ENCODE results near the gene PSMD1. TPM values are rescaled to one million over a fixed set of nuclear protein-coding genes. Genes with fewer than 3 reads are reported as not detected.
"Not testable (repeated sequence)": the region's sequence is repeated elsewhere in the genome, so short reads cannot be mapped to it uniquely, and the experiment has no call there.

PSMD1 gene
- total and polyA plus RNA-seq, 2 donors = 40.4 to 87.6 TPM

- Histone ChIP-seq H3K9me3 (ENCODE audit: control insufficient read depth in 2 of 2, insufficient read depth in 1 of 2, low read length in 1 of 2) (no peaks in the 10 kb centered on the region), H3K4me3 (ENCODE audit: low read length in 2 of 2) (no peak overlapping the region), H3K4me1 (ENCODE audit: control insufficient read depth in 2 of 2, insufficient read depth in 2 of 2, low read length in 2 of 2) (peaks cover 0 to 4% of the 10 kb centered on the region in 2 donors), H3K36me3 (ENCODE audit: control insufficient read depth in 2 of 2, insufficient read depth in 2 of 2, low read length in 1 of 2) (no peaks in the 10 kb centered on the region), H3K27me3 (ENCODE audit: control insufficient read depth in 2 of 2, insufficient read depth in 1 of 2, low read length in 1 of 2) (no peaks in the 10 kb centered on the region), H3K27ac (ENCODE audit: low read depth in 1 of 2, low read length in 1 of 2) (no peak overlapping the region)
- peak in 2 of 9 donors; percentile 4 to 29 for DNase-seq (ENCODE audit: low read depth in 6 of 9, low spot score in 9 of 9)
Observed at GRCh38 chr2:231128541-231128940, 71.9 kb downstream of the PSMD1 start.

GRCh38 chr2:231129216-231129615 is 72.5 kb downstream of the PSMD1 start:
- no peaks in the 10 kb centered on the region for H3K27me3 ChIP-seq (ENCODE audit: control insufficient read depth in 2 of 2, insufficient read depth in 1 of 2, low read length in 1 of 2)
- peaks cover 0 to 4% of the 10 kb centered on the region in 2 donors for H3K4me1 ChIP-seq (ENCODE audit: control insufficient read depth in 2 of 2, insufficient read depth in 2 of 2, low read length in 2 of 2)
- no peaks in the 10 kb centered on the region for H3K9me3 ChIP-seq (ENCODE audit: control insufficient read depth in 2 of 2, insufficient read depth in 1 of 2, low read length in 1 of 2)
- no peak overlapping the region for H3K4me3 ChIP-seq (ENCODE audit: low read length in 2 of 2)
- WGBS = 93% methylated on average over 1 of the region's 1 CpG
- H3K36me3 ChIP-seq (ENCODE audit: control insufficient read depth in 2 of 2, insufficient read depth in 2 of 2, low read length in 1 of 2) = no peaks in the 10 kb centered on the region
- no peak overlapping the region for H3K27ac ChIP-seq (ENCODE audit: low read depth in 1 of 2, low read length in 1 of 2)
- no peak for DNase-seq (ENCODE audit: low read depth in 6 of 9, low spot score in 9 of 9)

- Histone ChIP-seq H3K9me3 (ENCODE audit: control insufficient read depth in 2 of 2, insufficient read depth in 1 of 2, low read length in 1 of 2) (no peaks in the 10 kb centered on the region), H3K4me1 (ENCODE audit: control insufficient read depth in 2 of 2, insufficient read depth in 2 of 2, low read length in 2 of 2) (peaks cover 0 to 4% of the 10 kb centered on the region in 2 donors), H3K27ac (ENCODE audit: low read depth in 1 of 2, low read length in 1 of 2) (no peak overlapping the region), H3K36me3 (ENCODE audit: control insufficient read depth in 2 of 2, insufficient read depth in 2 of 2, low read length in 1 of 2) (no peaks in the 10 kb centered on the region), H3K4me3 (ENCODE audit: low read length in 2 of 2) (no peak overlapping the region), H3K27me3 (ENCODE audit: control insufficient read depth in 2 of 2, insufficient read depth in 1 of 2, low read length in 1 of 2) (no peaks in the 10 kb centered on the region)
- 98% methylated on average over 6 of the region's 6 CpGs for WGBS
- no peak for DNase-seq (ENCODE audit: low read depth in 6 of 9, low spot score in 9 of 9)
Observed at GRCh38 chr2:231130336-231131056, 73.8 kb downstream of the PSMD1 start.

- no peaks in the 10 kb centered on the region for H3K9me3 ChIP-seq (ENCODE audit: control insufficient read depth in 2 of 2, insufficient read depth in 1 of 2, low read length in 1 of 2)
- no peaks in the 10 kb centered on the region for H3K27me3 ChIP-seq (ENCODE audit: control insufficient read depth in 2 of 2, insufficient read depth in 1 of 2, low read length in 1 of 2)
- H3K4me3 ChIP-seq (ENCODE audit: low read length in 2 of 2) = no peak overlapping the region
- H3K4me1 ChIP-seq (ENCODE audit: control insufficient read depth in 2 of 2, insufficient read depth in 2 of 2, low read length in 2 of 2) = no peaks in the 10 kb centered on the region
- 96% methylated on average over 1 of the region's 1 CpG for WGBS
- no peak overlapping the region for H3K27ac ChIP-seq (ENCODE audit: low read depth in 1 of 2, low read length in 1 of 2)
- no peak for DNase-seq (ENCODE audit: low read depth in 6 of 9, low spot score in 9 of 9)
- no peaks in the 10 kb centered on the region for H3K36me3 ChIP-seq (ENCODE audit: control insufficient read depth in 2 of 2, insufficient read depth in 2 of 2, low read length in 1 of 2)
Observed at GRCh38 chr2:231132129-231132528, 75.5 kb downstream of the PSMD1 start.

- H3K27ac ChIP-seq (ENCODE audit: low read depth in 1 of 2, low read length in 1 of 2) = no peak overlapping the region
Observed at GRCh38 chr2:231133365-231134099, 76.9 kb downstream of the PSMD1 start.

GRCh38 chr2:231134910-231135655 is 78.4 kb downstream of the PSMD1 start:
- Histone ChIP-seq H3K27ac (ENCODE audit: low read depth in 1 of 2, low read length in 1 of 2) (no peak overlapping the region), H3K4me3 (ENCODE audit: low read length in 2 of 2) (no peak overlapping the region), H3K9me3 (ENCODE audit: control insufficient read depth in 2 of 2, insufficient read depth in 1 of 2, low read length in 1 of 2) (no peaks in the 10 kb centered on the region), H3K4me1 (ENCODE audit: control insufficient read depth in 2 of 2, insufficient read depth in 2 of 2, low read length in 2 of 2) (no peaks in the 10 kb centered on the region), H3K36me3 (ENCODE audit: control insufficient read depth in 2 of 2, insufficient read depth in 2 of 2, low read length in 1 of 2) (peaks cover 3% of the 10 kb centered on the region in 2 donors), H3K27me3 (ENCODE audit: control insufficient read depth in 2 of 2, insufficient read depth in 1 of 2, low read length in 1 of 2) (no peaks in the 10 kb centered on the region)
- 96% methylated on average over 1 of the region's 1 CpG for WGBS
- no peak for DNase-seq (ENCODE audit: low read depth in 6 of 9, low spot score in 9 of 9)

More at GRCh38 chr2:231133365-231134099, 76.9 kb downstream of the PSMD1 start:
- Histone ChIP-seq H3K4me3 (ENCODE audit: low read length in 2 of 2) (no peak overlapping the region), H3K27me3 (ENCODE audit: control insufficient read depth in 2 of 2, insufficient read depth in 1 of 2, low read length in 1 of 2) (no peaks in the 10 kb centered on the region), H3K4me1 (ENCODE audit: control insufficient read depth in 2 of 2, insufficient read depth in 2 of 2, low read length in 2 of 2) (no peaks in the 10 kb centered on the region), H3K9me3 (ENCODE audit: control insufficient read depth in 2 of 2, insufficient read depth in 1 of 2, low read length in 1 of 2) (no peaks in the 10 kb centered on the region), H3K36me3 (ENCODE audit: control insufficient read depth in 2 of 2, insufficient read depth in 2 of 2, low read length in 1 of 2) (peaks cover 0 to 3% of the 10 kb centered on the region in 2 donors)
- 100% methylated on average over 1 of the region's 1 CpG for WGBS
- no peak for DNase-seq (ENCODE audit: low read depth in 6 of 9, low spot score in 9 of 9)

GRCh38 chr2:231138699-231139098 is 82.0 kb downstream of the PSMD1 start:
- no peaks in the 10 kb centered on the region for H3K9me3 ChIP-seq (ENCODE audit: control insufficient read depth in 2 of 2, insufficient read depth in 1 of 2, low read length in 1 of 2)
- H3K27ac ChIP-seq (ENCODE audit: low read depth in 1 of 2, low read length in 1 of 2) = no peak overlapping the region
- no peaks in the 10 kb centered on the region for H3K4me1 ChIP-seq (ENCODE audit: control insufficient read depth in 2 of 2, insufficient read depth in 2 of 2, low read length in 2 of 2)
- WGBS = 98% methylated on average over 8 of the region's 8 CpGs
- H3K4me3 ChIP-seq (ENCODE audit: low read length in 2 of 2) = no peak overlapping the region
- peaks cover 5% of the 10 kb centered on the region in 2 donors for H3K36me3 ChIP-seq (ENCODE audit: control insufficient read depth in 2 of 2, insufficient read depth in 2 of 2, low read length in 1 of 2)
- H3K27me3 ChIP-seq (ENCODE audit: control insufficient read depth in 2 of 2, insufficient read depth in 1 of 2, low read length in 1 of 2) = no peaks in the 10 kb centered on the region
- no peak for DNase-seq (ENCODE audit: low read depth in 6 of 9, low spot score in 9 of 9)

GRCh38 chr2:231139796-231140195 is 83.1 kb downstream of the PSMD1 start:
- Histone ChIP-seq H3K36me3 (ENCODE audit: control insufficient read depth in 2 of 2, insufficient read depth in 2 of 2, low read length in 1 of 2) (peaks cover 5% of the 10 kb centered on the region in 2 donors), H3K9me3 (ENCODE audit: control insufficient read depth in 2 of 2, insufficient read depth in 1 of 2, low read length in 1 of 2) (no peaks in the 10 kb centered on the region), H3K27me3 (ENCODE audit: control insufficient read depth in 2 of 2, insufficient read depth in 1 of 2, low read length in 1 of 2) (no peaks in the 10 kb centered on the region), H3K27ac (ENCODE audit: low read depth in 1 of 2, low read length in 1 of 2) (no peak overlapping the region), H3K4me1 (ENCODE audit: control insufficient read depth in 2 of 2, insufficient read depth in 2 of 2, low read length in 2 of 2) (no peaks in the 10 kb centered on the region), H3K4me3 (ENCODE audit: low read length in 2 of 2) (no peak overlapping the region)
- DNase-seq (ENCODE audit: low read depth in 6 of 9, low spot score in 9 of 9) = no peak

- not testable (repeated sequence) for H3K4me1 ChIP-seq (ENCODE audit: control insufficient read depth in 2 of 2, insufficient read depth in 2 of 2, low read length in 2 of 2); H3K9me3 ChIP-seq (ENCODE audit: control insufficient read depth in 2 of 2, insufficient read depth in 1 of 2, low read length in 1 of 2); DNase-seq (ENCODE audit: low read depth in 6 of 9, low spot score in 9 of 9); H3K27me3 ChIP-seq (ENCODE audit: control insufficient read depth in 2 of 2, insufficient read depth in 1 of 2, low read length in 1 of 2); H3K27ac ChIP-seq (ENCODE audit: low read depth in 1 of 2, low read length in 1 of 2); H3K36me3 ChIP-seq (ENCODE audit: control insufficient read depth in 2 of 2, insufficient read depth in 2 of 2, low read length in 1 of 2); H3K4me3 ChIP-seq (ENCODE audit: low read length in 2 of 2)
- WGBS = 97% methylated on average over 8 of the region's 8 CpGs
Observed at GRCh38 chr2:231140808-231141207, 84.1 kb downstream of the PSMD1 start.
